Neural cell (in vitro differentiated cells): Measurements from ENCODE around the gene MEGF11. TPM values are rescaled to one million over a fixed set of nuclear protein-coding genes. Genes with fewer than 3 reads are reported as not detected.

Experiments
- H2AFZ ChIP-seq: fragments of 200-600, 300-800 bp; sonication (generic), shearing (Covaris generic); 2 replicates; pipeline ENCODE4 v1.6.0; 2014; ENCODE audit warnings: low read depth, mild to moderate bottlenecking, antibody characterized with exemption, low read length, moderate library complexity
- H3F3A ChIP-seq: fragments of 200-600 bp; shearing (Covaris generic); 2 replicates; pipeline ENCODE4 v1.6.1; 2016; ENCODE audit warnings: mild to moderate bottlenecking, moderate library complexity, mixed read lengths, antibody characterized with exemption, low read length; ENCODE audit not compliant: insufficient read depth, poor library complexity, severe bottlenecking
- H3K27ac ChIP-seq: fragments of 200-600, 300-800 bp; sonication (generic), shearing (Covaris generic); 2 replicates; pipeline ENCODE4 v1.5.1; 2014; ENCODE audit warnings: mild to moderate bottlenecking, low read length, moderate library complexity
- H3K27me3 ChIP-seq: fragments of 300-800, 200-600 bp; sonication (generic), shearing (Covaris generic); 2 replicates; pipeline ENCODE4 v1.6.0; 2014; ENCODE audit warnings: mild to moderate bottlenecking, low read depth, low read length, moderate library complexity; ENCODE audit not compliant: insufficient read depth
- H3K36me3 ChIP-seq: fragments of 300-800, 200-600 bp; sonication (generic), shearing (Covaris generic); 2 replicates; pipeline ENCODE4 v1.5.1; 2014; ENCODE audit warnings: mild to moderate bottlenecking, antibody characterized with exemption, low read length, moderate library complexity; ENCODE audit not compliant: insufficient read depth
- H3K4me2 ChIP-seq: fragments of 300-800, 200-600 bp; sonication (generic), shearing (Covaris generic); 2 replicates; pipeline ENCODE4 v1.6.0; 2014; ENCODE audit warnings: mild to moderate bottlenecking, low read length
- H3K4me3 ChIP-seq: fragments of 300-800, 200-600 bp; sonication (generic), shearing (Covaris generic); 2 replicates; pipeline ENCODE4 v1.5.1; 2014; ENCODE audit warnings: mild to moderate bottlenecking, low read length, moderate library complexity
- H3K79me2 ChIP-seq: fragments of 200-600 bp; shearing (Covaris generic); replicated peaks from 2 replicates; pipeline ENCODE4 v1.6.0; 2014; ENCODE audit warnings: mild to moderate bottlenecking, low read length, moderate library complexity; ENCODE audit not compliant: insufficient read depth
- H3K9ac ChIP-seq: fragments of 300-800, 200-600 bp; sonication (generic), shearing (Covaris generic); 2 replicates; pipeline ENCODE4 v1.6.1; 2016; ENCODE audit warnings: mild to moderate bottlenecking, low read length, mixed read lengths
- H3K9me2 ChIP-seq: fragments of 200-600 bp; shearing (Covaris generic); 2 replicates; pipeline ENCODE4 v1.6.1; 2016; ENCODE audit warnings: mild to moderate bottlenecking, low read length, mixed read lengths; ENCODE audit not compliant: insufficient read depth
- H3K9me3 ChIP-seq: fragments of 200-600, 300-800 bp; sonication (generic), shearing (Covaris generic); 2 replicates; pipeline ENCODE4 v1.6.1; 2016; ENCODE audit warnings: mild to moderate bottlenecking, mixed run types, low read length, moderate library complexity, mixed read lengths
- H4K20me1 ChIP-seq: fragments of 200-600 bp; shearing (Covaris generic); 2 replicates; pipeline ENCODE4 v1.6.1; 2016; ENCODE audit warnings: mild to moderate bottlenecking, mixed run types; ENCODE audit not compliant: insufficient read depth
- CTCF ChIP-seq: fragments of 450-650 bp; IDR thresholded peaks from 2 replicates; pipeline ENCODE4 v1.5.1; 2014; ENCODE audit warnings: antibody characterized with exemption, mild to moderate bottlenecking, moderate library complexity; ENCODE audit not compliant: poor library complexity, severe bottlenecking
- EP300 ChIP-seq: fragments of 450-650 bp; conservative IDR thresholded peaks from 2 replicates; pipeline ENCODE4 v1.6.1; 2014; ENCODE audit warnings: antibody characterized with exemption, mild to moderate bottlenecking, moderate library complexity; ENCODE audit not compliant: poor library complexity, severe bottlenecking
- EZH2 ChIP-seq: fragments of 200-600, 300-800 bp; shearing (Covaris generic), sonication (generic); IDR thresholded peaks from 2 replicates; pipeline ENCODE4 v1.6.1; 2014; ENCODE audit warnings: antibody characterized with exemption, low read length, borderline replicate concordance, mild to moderate bottlenecking; ENCODE audit not compliant: insufficient read depth, poor library complexity, severe bottlenecking
- MXI1 ChIP-seq: fragments of 450-650 bp; conservative IDR thresholded peaks from 2 replicates; pipeline ENCODE4 v1.6.1; 2014; ENCODE audit warnings: antibody characterized with exemption, mild to moderate bottlenecking; ENCODE audit not compliant: poor library complexity, severe bottlenecking
- POLR2AphosphoS5 ChIP-seq: IDR thresholded peaks from 2 replicates; pipeline ENCODE4 v1.6.1; 2012
- RAD21 ChIP-seq: fragments of 450-650 bp; conservative IDR thresholded peaks from 2 replicates; pipeline ENCODE4 v1.6.1; 2014; ENCODE audit warnings: antibody characterized with exemption, mild to moderate bottlenecking, moderate library complexity
- SMC3 ChIP-seq: fragments of 450-650 bp; conservative IDR thresholded peaks from 2 replicates; pipeline ENCODE4 v1.6.1; 2014; ENCODE audit warnings: antibody characterized with exemption, mild to moderate bottlenecking, moderate library complexity; ENCODE audit not compliant: poor library complexity
- polyA plus RNA-seq: library from polyadenylated mRNA; depleted of rRNA; stranded (reverse); fragments of >200 nt; gene quantifications from 2 replicates; pipeline ENCODE4 v1.2.3, GENCODE V29; 2014
- TF ChIP-seq, protein P1 (sequence below): IDR thresholded peaks from 2 replicates; pipeline ENCODE4 v1.6.1; 2012; ENCODE audit warnings: borderline replicate concordance

Gene MEGF11
- polyA plus RNA-seq, 1 donor from 2014 or later = 0.64 TPM

GRCh38 chr15:66039117-66039871 is 214.3 kb downstream of the MEGF11 start:
- no peaks in the 10 kb centered on the region for H3K9me2 ChIP-seq
- H3K4me3 ChIP-seq = no peak overlapping the region
- no peak overlapping the region for H3K4me2 ChIP-seq
- H3K9ac ChIP-seq = no peak overlapping the region
- TF ChIP-seq MXI1 = no peak
- no peak for TF ChIP-seq SMC3
- TF ChIP-seq, protein P1, sequence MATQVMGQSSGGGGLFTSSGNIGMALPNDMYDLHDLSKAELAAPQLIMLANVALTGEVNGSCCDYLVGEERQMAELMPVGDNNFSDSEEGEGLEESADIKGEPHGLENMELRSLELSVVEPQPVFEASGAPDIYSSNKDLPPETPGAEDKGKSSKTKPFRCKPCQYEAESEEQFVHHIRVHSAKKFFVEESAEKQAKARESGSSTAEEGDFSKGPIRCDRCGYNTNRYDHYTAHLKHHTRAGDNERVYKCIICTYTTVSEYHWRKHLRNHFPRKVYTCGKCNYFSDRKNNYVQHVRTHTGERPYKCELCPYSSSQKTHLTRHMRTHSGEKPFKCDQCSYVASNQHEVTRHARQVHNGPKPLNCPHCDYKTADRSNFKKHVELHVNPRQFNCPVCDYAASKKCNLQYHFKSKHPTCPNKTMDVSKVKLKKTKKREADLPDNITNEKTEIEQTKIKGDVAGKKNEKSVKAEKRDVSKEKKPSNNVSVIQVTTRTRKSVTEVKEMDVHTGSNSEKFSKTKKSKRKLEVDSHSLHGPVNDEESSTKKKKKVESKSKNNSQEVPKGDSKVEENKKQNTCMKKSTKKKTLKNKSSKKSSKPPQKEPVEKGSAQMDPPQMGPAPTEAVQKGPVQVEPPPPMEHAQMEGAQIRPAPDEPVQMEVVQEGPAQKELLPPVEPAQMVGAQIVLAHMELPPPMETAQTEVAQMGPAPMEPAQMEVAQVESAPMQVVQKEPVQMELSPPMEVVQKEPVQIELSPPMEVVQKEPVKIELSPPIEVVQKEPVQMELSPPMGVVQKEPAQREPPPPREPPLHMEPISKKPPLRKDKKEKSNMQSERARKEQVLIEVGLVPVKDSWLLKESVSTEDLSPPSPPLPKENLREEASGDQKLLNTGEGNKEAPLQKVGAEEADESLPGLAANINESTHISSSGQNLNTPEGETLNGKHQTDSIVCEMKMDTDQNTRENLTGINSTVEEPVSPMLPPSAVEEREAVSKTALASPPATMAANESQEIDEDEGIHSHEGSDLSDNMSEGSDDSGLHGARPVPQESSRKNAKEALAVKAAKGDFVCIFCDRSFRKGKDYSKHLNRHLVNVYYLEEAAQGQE = no peak
- TF ChIP-seq EZH2 = no peak
- H3K9me3 ChIP-seq = no peaks in the 10 kb centered on the region
- H3K27me3 ChIP-seq = no peaks in the 10 kb centered on the region
- no peaks in the 10 kb centered on the region for H3K36me3 ChIP-seq
- no peaks in the 10 kb centered on the region for H3F3A ChIP-seq
- H4K20me1 ChIP-seq = no peaks in the 10 kb centered on the region
- no peak overlapping the region for H3K27ac ChIP-seq
- H3K79me2 ChIP-seq = no peaks in the 10 kb centered on the region
- no peak overlapping the region for H2AFZ ChIP-seq

DNA sequence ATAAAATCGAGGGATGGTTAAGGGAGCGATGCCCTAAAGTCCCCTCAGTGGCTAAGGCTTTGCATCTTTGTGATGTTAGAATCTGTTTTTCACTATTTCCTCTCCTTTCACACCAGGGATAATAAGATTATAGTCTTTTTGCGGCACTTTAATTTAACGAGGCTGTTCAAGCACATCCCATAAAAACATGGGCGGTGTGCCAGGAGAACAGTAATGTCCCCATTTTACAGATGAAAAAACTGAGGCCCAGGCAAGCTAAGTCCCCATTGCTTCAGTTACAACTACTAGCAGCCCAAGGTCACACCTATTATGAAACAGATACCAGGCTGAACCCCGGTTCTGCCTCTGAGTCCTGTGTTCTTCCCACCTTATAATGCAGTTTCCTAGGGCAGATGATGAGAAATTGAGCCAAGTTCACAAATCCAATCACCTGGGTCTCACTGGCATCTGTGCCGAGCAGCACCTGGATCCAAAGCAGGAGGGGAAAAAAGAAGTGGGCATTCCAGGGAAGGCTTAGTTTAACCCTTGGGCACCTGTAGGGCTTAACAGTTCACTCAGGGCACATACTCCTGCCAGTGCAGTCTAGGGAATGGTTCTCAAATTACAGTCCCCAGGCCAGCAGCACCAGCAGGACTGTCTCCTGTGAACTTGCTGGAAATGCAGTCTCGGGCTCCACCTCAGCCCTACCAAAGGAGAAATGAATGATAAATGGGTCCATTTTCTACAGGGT is 215.0 kb downstream of the MEGF11 start:
- Histone ChIP-seq H3K9me2 (no peaks in the 10 kb centered on the region), H3K27me3 (no peaks in the 10 kb centered on the region), H3K36me3 (no peaks in the 10 kb centered on the region), H3F3A (no peaks in the 10 kb centered on the region), H3K27ac (no peak overlapping the region), H2AFZ (no peak overlapping the region), H3K9me3 (no peaks in the 10 kb centered on the region), H3K9ac (no peak overlapping the region), H4K20me1 (no peaks in the 10 kb centered on the region), H3K79me2 (no peaks in the 10 kb centered on the region), H3K4me2 (no peak overlapping the region), H3K4me3 (no peak overlapping the region)
- no peak for TF ChIP-seq SMC3
- no peak for TF ChIP-seq EP300
- TF ChIP-seq, protein P1 = no peak
- no peak for TF ChIP-seq RAD21
- no peak for TF ChIP-seq POLR2AphosphoS5
- no peak for TF ChIP-seq CTCF
